ENCODE results near the gene STXBP2. TPM values are rescaled to one million over a fixed set of nuclear protein-coding genes. Genes with fewer than 3 reads are reported as not detected.

The STXBP2 gene
- total RNA-seq, 4 donors from 2014 or later = 7.2 to 14.4 (median 11.7) TPM

- Histone ChIP-seq H3K4me3 (no peak overlapping the region), H3K36me3 (no peaks in the 10 kb centered on the region), H3K4me1 (no peaks in the 10 kb centered on the region), H3K27ac (replicated peaks in 1 of 4) (no peak overlapping the region), H3K27me3 (peaks cover 0 to 60% (median 0%) of the 10 kb centered on the region in 4 donors), H3K9me3 (no peaks in the 10 kb centered on the region)
- intact Hi-C loops (cut with DNase I) = no loop called here
- DNase-seq (ENCODE audit: extremely low spot score) = no peak
- 80% methylated on average over 14 of the region's 14 CpGs for WGBS
- TF ChIP-seq POLR2AphosphoS5 (IDR thresholded peaks at IDR 0.05) (no peak), CTCF (IDR thresholded peaks at IDR 0.05) (no peak), POLR2A (IDR thresholded peaks at IDR 0.05; ENCODE audit: low read depth) (no peak), EP300 (IDR thresholded peaks at IDR 0.05) (no peak)
These were observed 25.7 kb downstream of the STXBP2 start for GRCh38 chr19:7662657-7663056.

GRCh38 chr19:7663706-7664105 lies 26.8 kb downstream of the STXBP2 start:
- WGBS = 74% methylated on average over 7 of the region's 7 CpGs
- no peak for TF ChIP-seq EP300 (IDR thresholded peaks at IDR 0.05)
- no peak for TF ChIP-seq POLR2A (IDR thresholded peaks at IDR 0.05; ENCODE audit: low read depth)
- TF ChIP-seq CTCF (IDR thresholded peaks at IDR 0.05) = no peak
- TF ChIP-seq POLR2AphosphoS5 (IDR thresholded peaks at IDR 0.05) = no peak
- no peak for DNase-seq (ENCODE audit: extremely low spot score)
- no peaks in the 10 kb centered on the region for H3K36me3 ChIP-seq
- intact Hi-C loops (cut with DNase I) = no loop called here
- peaks cover 0 to 70% (median 0%) of the 10 kb centered on the region in 4 donors for H3K27me3 ChIP-seq
- H3K4me3 ChIP-seq = no peak overlapping the region
- H3K4me1 ChIP-seq = no peaks in the 10 kb centered on the region
- H3K9me3 ChIP-seq = no peaks in the 10 kb centered on the region
- H3K27ac ChIP-seq (replicated peaks in 1 of 4) = no peak overlapping the region

GRCh38 chr19:7665076-7665475 lies 28.2 kb downstream of the STXBP2 start:
- 33% methylated on average over 4 of the region's 4 CpGs for WGBS
- Histone ChIP-seq H3K4me3 (no peak overlapping the region), H3K27me3 (peaks cover 0 to 73% (median 4%) of the 10 kb centered on the region in 4 donors), H3K27ac (replicated peaks in 1 of 4) (no peak overlapping the region), H3K4me1 (peaks cover 0 to 1% (median 0%) of the 10 kb centered on the region in 4 donors), H3K9me3 (no peaks in the 10 kb centered on the region), H3K36me3 (no peaks in the 10 kb centered on the region)
- DNase-seq (ENCODE audit: extremely low spot score) = no peak
- TF ChIP-seq POLR2A (IDR thresholded peaks at IDR 0.05; ENCODE audit: low read depth) (no peak), EP300 (IDR thresholded peaks at IDR 0.05) (no peak), CTCF (IDR thresholded peaks at IDR 0.05) (no peak), POLR2AphosphoS5 (IDR thresholded peaks at IDR 0.05) (no peak)
- intact Hi-C loops (cut with DNase I) = no loop called here

- Histone ChIP-seq H3K27ac (replicated peaks in 1 of 4) (no peak within 1 kb of the TSS), H3K4me1 (peaks cover 0 to 3% (median 0%) of the 10 kb centered on the region in 4 donors), H3K4me3 (peak within 1 kb of the TSS in 1 of 4 donors; percentile 18), H3K36me3 (no peaks in the 10 kb centered on the region), H3K9me3 (no peaks in the 10 kb centered on the region), H3K27me3 (peaks cover 0 to 75% (median 12%) of the 10 kb centered on the region in 4 donors)
- WGBS = 57% methylated on average over 8 of the region's 9 CpGs
- no peak for DNase-seq (ENCODE audit: extremely low spot score)
- intact Hi-C loops (cut with DNase I) = no loop called here
- no peak for TF ChIP-seq EP300 (IDR thresholded peaks at IDR 0.05)
These were observed 31.9 kb downstream of the STXBP2 start, which contains the start of gene RETN for GRCh38 chr19:7668842-7669241. RETN (plus strand) TSS chr19:7669049; CDS start chr19:7669327, 278 bp downstream.

- 31% methylated on average over 9 of the region's 9 CpGs for WGBS
- intact Hi-C loops (cut with DNase I) = no loop called here
- Histone ChIP-seq H3K4me1 (peaks cover 0 to 5% (median 2%) of the 10 kb centered on the region in 4 donors), H3K27ac (replicated peaks in 1 of 4) (no peak overlapping the region), H3K27me3 (peaks cover 0 to 67% (median 12%) of the 10 kb centered on the region in 4 donors), H3K9me3 (no peaks in the 10 kb centered on the region), H3K36me3 (no peaks in the 10 kb centered on the region), H3K4me3 (peak overlapping the region in 1 of 4 donors; percentile 18)
- TF ChIP-seq CTCF (IDR thresholded peaks at IDR 0.05) = no peak
- TF ChIP-seq POLR2AphosphoS5 (IDR thresholded peaks at IDR 0.05) = no peak
- TF ChIP-seq EP300 (IDR thresholded peaks at IDR 0.05) = no peak
- no peak for TF ChIP-seq POLR2A (IDR thresholded peaks at IDR 0.05; ENCODE audit: low read depth)
- DNase-seq (ENCODE audit: extremely low spot score) = no peak
These were observed 32.7 kb downstream of the STXBP2 start for GRCh38 chr19:7669641-7670040.

Measured in esophagus muscularis mucosa (tissue), 4 donors.